Right lobe of liver (tissue), 6 donors: ENCODE data around the gene JDP2. TPM values are rescaled to one million over a fixed set of nuclear protein-coding genes. Genes with fewer than 3 reads are reported as not detected.
A peak's percentile ranks its signal among the peaks of the same experiment; 100 is the strongest.

Experiments used
- ATAC-seq, 4 donors: fragments of 200-7000 bp; cut with Tn5 transposase; one replicate each; pipeline ENCODE4 v1.9.1; 2020; ENCODE audit warnings: mild to moderate bottlenecking in 4 of 4, moderate library complexity in 4 of 4
- DNase-seq, 3 donors: peaks; one replicate each; pipeline ENCODE4 v3.0.0-alpha.2; 2020
- H3K27ac ChIP-seq, 3 donors: fragments of 200-600 bp; one replicate each; pipeline ENCODE4 v1.8.0; 2022
- H3K27me3 ChIP-seq, 2 donors: fragments of 200-600 bp; one replicate each; pipeline ENCODE4 v1.8.0; 2022
- H3K36me3 ChIP-seq, 4 donors: fragments of 200-600 bp; sonication (generic) in 1 of 4; one replicate each; pipeline versions ENCODE4 v1.5.1 to v1.8.0; 2017 to 2022; ENCODE audit warnings: control low read depth in 1 of 4
- H3K4me1 ChIP-seq, 4 donors: fragments of 200-600 bp; sonication (generic) in 1 of 4; one replicate each; pipeline versions ENCODE4 v1.5.1 to v1.8.0; 2017 to 2022; ENCODE audit warnings: control low read depth in 1 of 4
- H3K4me3 ChIP-seq, 3 donors: fragments of 200-600 bp; one replicate each; pipeline ENCODE4 v1.8.0; 2022
- H3K9me3 ChIP-seq, 4 donors: fragments of 200-600 bp; sonication (generic) in 1 of 4; one replicate each; pipeline versions ENCODE4 v1.5.1 to v1.8.0; 2017 to 2022; ENCODE audit warnings: control low read depth in 1 of 4
- CTCF ChIP-seq, 4 donors: fragments of 200-600 bp in 3 of 4; fragments of 450-650 bp in 1 of 4; IDR thresholded peaks; one replicate each; pipeline versions ENCODE4 v1.5.1 to v1.8.0; 2016 to 2022; ENCODE audit warnings: antibody characterized with exemption in 4 of 4, mild to moderate bottlenecking in 2 of 4
- POLR2A ChIP-seq: fragments of 450-650 bp; IDR thresholded peaks from one replicate; pipeline ENCODE4 v1.6.1; 2017; ENCODE audit warnings: antibody characterized with exemption, mild to moderate bottlenecking
- WGBS: methylation state at CpG from one replicate; pipeline ENCODE4 v1.1.6; 2018; ENCODE audit warnings: low coverage, low lambda C conversion rate; ENCODE audit not compliant: insufficient coverage; ENCODE audit errors: missing lambda C conversion rate; 5-methylcytosine and 5-hydroxymethylcytosine counted together
- intact Hi-C, 2 donors: fragments of 100-400 bp; cut with DNase I; formaldehyde crosslinking; loops; one replicate each; pipeline versions ENCODE4 v1.11.2 to v1.14.1; 2022
- total RNA-seq, 6 experiments: library from RNA; depleted of rRNA in 2 of 6; stranded (reverse); fragments of >200 nt in 2 of 6; fragmentation: NEBNext Ultra II Directional in 3 of 6; extraction: Animal tissue kit (Norgen Biotek cat#: 25700) in 3 of 6; gene quantifications; one replicate each; pipeline versions ENCODE4 v1.1.0 to v1.2.4, GENCODE V29; 2016 to 2023
- donor health status: DM: no; HTN: yes; CAD: no.
- donor health status: DM: no; HTN: no; CAD: no.
- donor health status: DM: no; HTN: no; CAD: no.
- donor health status: DM: no; HTN: yes; CAD: no.
- donor health status: DM: no; HTN: yes; CAD: no.

The JDP2 gene
- total RNA-seq, 6 experiments from 2014 or later, result 8.3 to 22.0 (median 11.8) TPM

GRCh38 chr14:75445963-75446362 lies 18.1 kb downstream of the JDP2 start:
- no peak for ATAC-seq

GRCh38 chr14:75446447-75446846 lies 18.6 kb downstream of the JDP2 start:
- no peak for TF ChIP-seq CTCF (IDR thresholded peaks at IDR 0.05)
- no peak for TF ChIP-seq POLR2A
- ATAC-seq (no peak), DNase-seq (no peak)
- H3K4me1 ChIP-seq, result peaks cover 0 to 32% (median 15%) of the 10 kb centered on the region in 4 donors
- intact Hi-C loops, result no loop called here
- no peaks in the 10 kb centered on the region for H3K9me3 ChIP-seq
- no peak overlapping the region for H3K27ac ChIP-seq
- peaks cover 0 to 17% (median 2%) of the 10 kb centered on the region in 4 donors for H3K36me3 ChIP-seq
- no peak overlapping the region for H3K4me3 ChIP-seq
- no peaks in the 10 kb centered on the region for H3K27me3 ChIP-seq

More at GRCh38 chr14:75445963-75446362, 18.1 kb downstream of the JDP2 start:
- WGBS, result 76% methylated on average over 3 of the region's 3 CpGs
- H3K27me3 ChIP-seq, result no peaks in the 10 kb centered on the region
- no peak overlapping the region for H3K27ac ChIP-seq
- H3K9me3 ChIP-seq, result no peaks in the 10 kb centered on the region
- intact Hi-C loops, result no loop called here
- TF ChIP-seq POLR2A (no peak), CTCF (IDR thresholded peaks at IDR 0.05) (no peak)
- peaks cover 0 to 17% (median 4%) of the 10 kb centered on the region in 4 donors for H3K36me3 ChIP-seq
- H3K4me3 ChIP-seq, result no peak overlapping the region
- no peak for DNase-seq
- H3K4me1 ChIP-seq, result peaks cover 0 to 28% (median 15%) of the 10 kb centered on the region in 4 donors

- H3K36me3 ChIP-seq, result peaks cover 0 to 17% (median 0%) of the 10 kb centered on the region in 4 donors
- intact Hi-C loops, result no loop called here
- no peak for DNase-seq
- peaks cover 0 to 50% (median 22%) of the 10 kb centered on the region in 4 donors for H3K4me1 ChIP-seq
- TF ChIP-seq CTCF (IDR thresholded peaks at IDR 0.05), result no peak
- TF ChIP-seq POLR2A, result no peak
- ATAC-seq, result no peak
- no peaks in the 10 kb centered on the region for H3K27me3 ChIP-seq
- WGBS, result 90% methylated on average over 1 of the region's 1 CpG
- H3K27ac ChIP-seq, result no peak overlapping the region
- no peaks in the 10 kb centered on the region for H3K9me3 ChIP-seq
- no peak overlapping the region for H3K4me3 ChIP-seq
Observed at GRCh38 chr14:75448209-75448608, 20.4 kb downstream of the JDP2 start.

- intact Hi-C loops, result no loop called here
- Histone ChIP-seq H3K9me3 (no peaks in the 10 kb centered on the region), H3K36me3 (peaks cover 0 to 17% (median 0%) of the 10 kb centered on the region in 4 donors), H3K4me1 (peaks cover 0 to 53% (median 23%) of the 10 kb centered on the region in 4 donors), H3K27ac (peak overlapping the region; percentile 43 to 84 (median 50)), H3K27me3 (no peaks in the 10 kb centered on the region), H3K4me3 (no peak overlapping the region)
- 31% methylated on average over 2 of the region's 2 CpGs for WGBS
- no peak for ATAC-seq
- TF ChIP-seq CTCF (IDR thresholded peaks at IDR 0.05) (no peak), POLR2A (no peak)
- no peak for DNase-seq
Observed at GRCh38 chr14:75449036-75449435, 21.2 kb downstream of the JDP2 start.

GRCh38 chr14:75449696-75450095 lies 21.9 kb downstream of the JDP2 start:
- intact Hi-C loops, result no loop called here
- Histone ChIP-seq H3K36me3 (peaks cover 0 to 14% (median 0%) of the 10 kb centered on the region in 4 donors), H3K4me1 (peaks cover 0 to 58% (median 25%) of the 10 kb centered on the region in 4 donors), H3K9me3 (no peaks in the 10 kb centered on the region), H3K4me3 (no peak overlapping the region), H3K27me3 (no peaks in the 10 kb centered on the region), H3K27ac (peak overlapping the region; percentile 43 to 84 (median 50))
- DNase-seq, result no peak
- TF ChIP-seq CTCF (IDR thresholded peaks at IDR 0.05) (no peak), POLR2A (no peak)
- peak in 2 of 4 donors; percentile 10 to 29 for ATAC-seq
- WGBS, result 34% methylated on average over 4 of the region's 4 CpGs
